ENCODE data around the gene KCNMA1. TPM values are rescaled to one million over a fixed set of nuclear protein-coding genes. Genes with fewer than 3 reads are reported as not detected.

Gene KCNMA1
- total and polyA plus RNA-seq, 10 donors = 9.3 to 114 (median 51.5) TPM

DNA sequence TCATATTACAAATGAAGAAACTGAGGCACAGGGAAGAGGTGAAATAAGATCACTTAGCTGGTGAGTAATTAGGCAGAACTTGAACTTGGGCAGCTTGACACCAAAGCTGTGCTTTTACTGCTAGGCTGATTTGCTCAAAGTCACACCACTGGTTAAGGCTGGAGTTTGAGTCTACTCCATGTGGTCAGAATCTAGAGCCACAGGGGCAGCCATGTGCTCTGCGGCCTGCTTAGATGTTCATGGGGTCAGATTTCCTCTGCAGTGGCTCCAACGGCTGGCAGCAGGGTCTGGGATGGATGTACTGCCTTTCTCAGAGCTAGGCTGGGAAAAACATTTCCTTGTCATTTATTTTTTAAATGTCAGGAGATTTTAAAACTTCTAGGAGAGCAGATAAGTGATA, 417.5 kb downstream of the KCNMA1 start:
- 73 to 78% (median 76%) methylated on average over 2 of the region's 2 CpGs for WGBS, 5 donors
- H3K27ac ChIP-seq = no peak overlapping the region
- H3K4me3 ChIP-seq = no peak overlapping the region
- no peaks in the 10 kb centered on the region for H3K27me3 ChIP-seq (replicated peaks in 1 of 7)
- no peaks in the 10 kb centered on the region for H3K9me3 ChIP-seq
- no peaks in the 10 kb centered on the region for H3K36me3 ChIP-seq
- TF ChIP-seq POLR2A (IDR thresholded peaks at IDR 0.05) (no peak), POLR2AphosphoS5 (IDR thresholded peaks at IDR 0.05) (no peak)
- TF ChIP-seq, protein P1, sequence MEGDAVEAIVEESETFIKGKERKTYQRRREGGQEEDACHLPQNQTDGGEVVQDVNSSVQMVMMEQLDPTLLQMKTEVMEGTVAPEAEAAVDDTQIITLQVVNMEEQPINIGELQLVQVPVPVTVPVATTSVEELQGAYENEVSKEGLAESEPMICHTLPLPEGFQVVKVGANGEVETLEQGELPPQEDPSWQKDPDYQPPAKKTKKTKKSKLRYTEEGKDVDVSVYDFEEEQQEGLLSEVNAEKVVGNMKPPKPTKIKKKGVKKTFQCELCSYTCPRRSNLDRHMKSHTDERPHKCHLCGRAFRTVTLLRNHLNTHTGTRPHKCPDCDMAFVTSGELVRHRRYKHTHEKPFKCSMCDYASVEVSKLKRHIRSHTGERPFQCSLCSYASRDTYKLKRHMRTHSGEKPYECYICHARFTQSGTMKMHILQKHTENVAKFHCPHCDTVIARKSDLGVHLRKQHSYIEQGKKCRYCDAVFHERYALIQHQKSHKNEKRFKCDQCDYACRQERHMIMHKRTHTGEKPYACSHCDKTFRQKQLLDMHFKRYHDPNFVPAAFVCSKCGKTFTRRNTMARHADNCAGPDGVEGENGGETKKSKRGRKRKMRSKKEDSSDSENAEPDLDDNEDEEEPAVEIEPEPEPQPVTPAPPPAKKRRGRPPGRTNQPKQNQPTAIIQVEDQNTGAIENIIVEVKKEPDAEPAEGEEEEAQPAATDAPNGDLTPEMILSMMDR (IDR thresholded peaks at IDR 0.05 in 8 of 11, conservative IDR thresholded peaks at IDR 0.05 in 3 of 11) = no peak
- H3K4me1 ChIP-seq = no peaks in the 10 kb centered on the region
- DNase-seq = no peak
- intact Hi-C loops (cut with DNase I; ENCODE audit: low total_unique reads) = no loop called here

DNA sequence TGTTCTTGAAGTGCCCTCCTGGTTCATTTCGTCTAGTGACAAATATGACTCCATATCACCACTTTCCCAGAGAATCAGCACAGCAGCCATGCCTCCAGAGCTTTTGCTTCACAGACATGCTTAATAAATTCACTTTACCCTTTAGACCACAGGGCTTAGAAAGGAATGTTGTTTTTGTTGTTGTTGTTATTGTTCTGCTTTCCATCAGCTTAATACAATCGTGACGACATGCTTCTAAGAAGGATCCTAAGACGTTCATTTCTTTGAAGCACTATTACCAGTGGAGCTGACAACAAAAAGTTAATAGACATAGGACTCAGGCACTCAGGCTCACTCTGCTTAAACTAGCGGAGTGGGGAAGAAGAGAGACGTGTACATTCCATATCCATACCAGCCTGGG, 418.6 kb downstream of the KCNMA1 start:
- Histone ChIP-seq H3K27ac (no peak overlapping the region), H3K9me3 (no peaks in the 10 kb centered on the region), H3K36me3 (no peaks in the 10 kb centered on the region), H3K4me1 (no peaks in the 10 kb centered on the region), H3K4me3 (no peak overlapping the region), H3K27me3 (replicated peaks in 1 of 7) (no peaks in the 10 kb centered on the region)
- no peak for DNase-seq
- intact Hi-C loops (cut with DNase I; ENCODE audit: low total_unique reads) = no loop called here
- 85 to 93% (median 87%) methylated on average over 6 of the region's 6 CpGs for WGBS, 5 donors
- TF ChIP-seq POLR2AphosphoS5 (IDR thresholded peaks at IDR 0.05) = no peak
- no peak for TF ChIP-seq POLR2A (IDR thresholded peaks at IDR 0.05)
- TF ChIP-seq, protein P1 (IDR thresholded peaks at IDR 0.05 in 8 of 11, conservative IDR thresholded peaks at IDR 0.05 in 3 of 11) = no peak

DNA sequence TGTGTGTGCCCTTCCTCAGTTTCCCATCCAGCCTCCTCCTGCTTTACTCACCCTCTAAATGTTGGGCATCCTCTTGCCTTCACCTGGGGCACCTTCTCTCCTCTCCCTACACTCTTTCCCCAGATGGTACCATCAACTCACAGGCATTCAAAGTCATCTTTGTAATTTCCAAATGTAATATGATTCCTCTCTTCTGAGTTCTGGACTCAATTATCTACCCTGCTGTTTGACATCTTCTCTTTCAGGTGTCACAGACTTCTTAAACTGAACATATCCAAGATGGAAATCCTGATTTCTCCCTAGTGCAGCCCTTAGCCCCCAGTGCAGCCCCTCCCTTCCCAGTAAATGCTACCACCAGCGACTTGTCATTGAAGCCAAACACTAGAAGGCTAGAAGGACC, 422.8 kb downstream of the KCNMA1 start:
- no peak overlapping the region for H3K27ac ChIP-seq
- H3K4me1 ChIP-seq = no peaks in the 10 kb centered on the region
- intact Hi-C loops (cut with DNase I; ENCODE audit: low total_unique reads) = no loop called here
- H3K9me3 ChIP-seq = peaks cover 0 to 7% (median 0%) of the 10 kb centered on the region in 8 donors
- TF ChIP-seq POLR2AphosphoS5 (IDR thresholded peaks at IDR 0.05) (no peak), POLR2A (IDR thresholded peaks at IDR 0.05) (no peak)
- TF ChIP-seq, protein P1 (IDR thresholded peaks at IDR 0.05 in 8 of 11, conservative IDR thresholded peaks at IDR 0.05 in 3 of 11) = no peak
- H3K4me3 ChIP-seq = no peak overlapping the region
- H3K27me3 ChIP-seq (replicated peaks in 1 of 7) = no peaks in the 10 kb centered on the region
- H3K36me3 ChIP-seq = no peaks in the 10 kb centered on the region
- no peak for DNase-seq
- WGBS, 5 donors = 47 to 90% (median 78%) methylated on average over 1 of the region's 1 CpG

DNA sequence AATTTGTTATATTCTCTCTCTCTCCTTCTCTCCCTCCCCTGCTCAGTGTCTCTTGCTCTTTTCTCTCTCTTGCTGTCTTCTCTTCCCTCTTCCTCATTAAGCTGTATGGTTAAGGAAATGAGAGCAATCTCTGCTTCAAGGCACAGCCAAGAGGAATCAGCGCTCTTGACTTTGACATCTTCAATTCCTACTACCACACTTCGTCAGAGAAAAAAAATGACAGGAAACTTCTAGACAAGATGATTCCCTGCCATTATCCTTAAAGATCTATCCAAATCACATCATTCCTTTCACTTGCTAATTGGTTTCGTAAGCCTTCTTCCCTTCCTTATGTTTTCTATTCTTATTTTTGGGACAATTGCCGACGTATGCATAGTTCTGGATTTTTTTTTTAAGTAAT, 425.0 kb downstream of the KCNMA1 start:
- TF ChIP-seq POLR2AphosphoS5 (IDR thresholded peaks at IDR 0.05) (no peak), POLR2A (IDR thresholded peaks at IDR 0.05) (no peak)
- TF ChIP-seq, protein P1 (IDR thresholded peaks at IDR 0.05 in 8 of 11, conservative IDR thresholded peaks at IDR 0.05 in 3 of 11) = no peak
- H3K27me3 ChIP-seq (replicated peaks in 1 of 7) = peaks cover 0 to 6% (median 0%) of the 10 kb centered on the region in 7 donors

More for the DNA sequence above, 425.0 kb downstream of the KCNMA1 start:
- H3K36me3 ChIP-seq = no peaks in the 10 kb centered on the region
- H3K4me1 ChIP-seq = no peaks in the 10 kb centered on the region
- peaks cover 0 to 7% (median 0%) of the 10 kb centered on the region in 8 donors for H3K9me3 ChIP-seq
- no peak for DNase-seq
- H3K4me3 ChIP-seq = no peak overlapping the region
- WGBS, 5 donors = 81 to 88% (median 84%) methylated on average over 5 of the region's 5 CpGs
- intact Hi-C loops (cut with DNase I; ENCODE audit: low total_unique reads) = no loop called here
- no peak overlapping the region for H3K27ac ChIP-seq
